ENCODE results near the gene SH3RF1.

SH3RF1 gene

DNA sequence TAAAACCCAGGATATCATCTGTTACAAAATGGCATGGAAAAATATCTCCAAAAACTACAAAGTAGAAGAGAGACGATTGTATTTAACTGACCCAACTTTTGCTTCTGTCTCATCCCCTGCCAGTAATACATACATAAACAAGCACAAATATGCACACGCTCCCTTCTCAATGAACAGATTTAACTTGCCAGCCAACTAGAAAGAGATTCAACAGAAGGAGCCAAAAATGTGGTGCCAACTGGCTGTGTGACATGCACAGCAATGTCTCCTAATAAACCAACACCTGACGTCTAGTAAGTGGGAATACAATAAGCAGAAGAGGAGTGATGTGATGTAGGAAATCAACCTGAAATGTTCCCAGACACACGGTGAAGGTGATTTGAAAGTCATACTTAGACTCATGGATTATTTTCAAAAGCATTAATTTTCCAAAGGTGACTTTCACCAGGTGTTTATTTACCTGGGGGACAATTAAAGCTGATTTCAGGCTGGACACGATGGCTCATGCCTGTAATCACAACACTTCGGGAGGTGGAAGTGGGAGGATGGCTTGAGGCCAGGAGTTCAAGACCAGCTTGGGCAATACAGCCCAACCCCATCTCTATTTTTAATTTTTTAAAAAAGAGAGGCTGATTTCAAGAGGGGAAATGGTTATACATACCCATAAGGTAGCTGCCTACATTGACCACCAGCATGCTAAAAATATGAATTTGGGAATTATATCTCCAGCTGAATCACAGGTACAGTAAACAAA is 33.7 kb downstream of the SH3RF1 start:
- TF ChIP-seq CTCF (conservative IDR thresholded peaks at IDR 0.05; ENCODE audit: low read depth, low read length): no peak
- DNase-seq (ENCODE audit: low read depth): no peak
- H3K4me3 ChIP-seq (ENCODE audit: low read length): no peak overlapping the region

DNA sequence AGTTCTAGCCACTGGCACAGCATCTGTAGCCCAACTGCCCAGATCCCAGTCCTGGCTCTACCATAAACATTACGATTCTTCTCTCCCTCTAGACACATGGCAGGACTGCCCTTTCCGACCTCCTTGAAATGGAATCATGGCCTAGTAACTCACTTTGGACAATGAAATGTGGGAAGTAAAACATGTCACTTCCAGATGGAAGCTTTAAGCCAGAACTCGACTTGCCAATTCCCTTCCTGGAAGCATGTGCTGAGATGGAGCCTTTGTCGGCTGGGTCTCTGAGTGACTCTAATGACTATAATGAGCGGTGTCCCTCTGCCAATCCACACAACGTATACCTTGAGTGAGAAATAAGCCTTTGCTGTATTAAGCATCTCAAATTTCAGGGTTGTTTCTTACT is 34.7 kb downstream of the SH3RF1 start:
- TF ChIP-seq CTCF (conservative IDR thresholded peaks at IDR 0.05; ENCODE audit: low read depth, low read length): no peak
- DNase-seq (ENCODE audit: low read depth): no peak
- no peak overlapping the region for H3K4me3 ChIP-seq (ENCODE audit: low read length)

DNA sequence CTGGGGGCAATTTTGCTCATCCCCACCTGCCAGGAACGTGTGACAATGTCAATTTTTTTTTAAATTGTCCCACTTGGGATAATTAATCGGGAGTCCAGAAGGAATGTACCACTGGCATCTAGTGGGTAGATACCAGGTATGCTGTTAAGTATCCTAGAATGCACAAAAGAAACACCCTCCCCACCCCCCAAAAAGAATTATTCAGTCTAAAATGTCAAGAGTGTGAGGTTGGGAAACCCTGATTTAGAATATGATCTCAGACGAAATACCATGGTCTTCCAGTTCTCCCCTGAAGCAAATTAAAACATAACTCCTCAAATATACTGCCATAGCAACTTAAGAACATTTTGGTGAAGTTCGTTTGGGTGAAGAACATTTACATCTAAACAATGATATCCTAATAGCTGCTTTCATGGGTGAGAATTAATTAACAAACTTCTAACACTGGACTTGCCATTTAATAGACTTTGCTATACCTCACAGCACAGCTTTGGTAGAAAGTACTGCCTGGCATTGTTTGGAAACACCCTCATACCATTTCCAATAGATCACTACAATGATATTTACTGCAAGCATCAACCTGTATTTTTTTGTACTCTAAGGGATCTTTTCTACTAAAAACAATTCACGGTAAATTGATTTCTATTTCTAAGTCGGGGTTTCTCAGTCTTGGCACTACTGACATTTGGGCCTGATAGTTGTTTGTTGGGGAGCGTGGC is 36.5 kb downstream of the SH3RF1 start:
- TF ChIP-seq CTCF (conservative IDR thresholded peaks at IDR 0.05; ENCODE audit: low read depth, low read length): no peak
- DNase-seq (ENCODE audit: low read depth): no peak
- no peak overlapping the region for H3K4me3 ChIP-seq (ENCODE audit: low read length)

GRCh38 chr4:169233691-169234090 is 37.1 kb downstream of the SH3RF1 start:
- no peak overlapping the region for H3K4me3 ChIP-seq (ENCODE audit: low read length)
- no peak for TF ChIP-seq CTCF (conservative IDR thresholded peaks at IDR 0.05; ENCODE audit: low read depth, low read length)
- DNase-seq (ENCODE audit: low read depth): no peak

GRCh38 chr4:169231647-169232262 is 39.0 kb downstream of the SH3RF1 start:
- DNase-seq (ENCODE audit: low read depth): no peak
- TF ChIP-seq CTCF (conservative IDR thresholded peaks at IDR 0.05; ENCODE audit: low read depth, low read length): no peak

GRCh38 chr4:169229571-169230028 is 41.2 kb downstream of the SH3RF1 start:
- H3K4me3 ChIP-seq (ENCODE audit: low read length): no peak overlapping the region
- TF ChIP-seq CTCF (conservative IDR thresholded peaks at IDR 0.05; ENCODE audit: low read depth, low read length): no peak
- DNase-seq (ENCODE audit: low read depth): peak; percentile 87

More at GRCh38 chr4:169231647-169232262, 39.0 kb downstream of the SH3RF1 start:
- no peak overlapping the region for H3K4me3 ChIP-seq (ENCODE audit: low read length)
